Prostate gland (tissue), 2 donors: ENCODE data around the gene OR52E5.

Experiments
- POLR2A ChIP-seq: fragments of 450-650 bp; IDR thresholded peaks from one replicate; pipeline ENCODE4 v1.6.1; 2016; ENCODE audit warnings: antibody characterized with exemption, mild to moderate bottlenecking
- POLR2AphosphoS5 ChIP-seq: sonication (generic); formaldehyde crosslinking; IDR thresholded peaks from one replicate; pipeline ENCODE4 v1.6.1; 2017; ENCODE audit warnings: antibody characterized with exemption
- TF ChIP-seq, protein P1 (sequence below), 4 experiments: fragments of 200-600 bp in 2 of 4; fragments of 450-650 bp in 2 of 4; sonication (generic) in 2 of 4; IDR thresholded peaks; 1 replicate in 3 of 4; 2 replicates in 1 of 4; pipeline ENCODE4 v1.5.1; 2016 to 2019; ENCODE audit warnings: antibody characterized with exemption in 4 of 4, mild to moderate bottlenecking in 2 of 4, moderate library complexity in 2 of 4

DNA sequence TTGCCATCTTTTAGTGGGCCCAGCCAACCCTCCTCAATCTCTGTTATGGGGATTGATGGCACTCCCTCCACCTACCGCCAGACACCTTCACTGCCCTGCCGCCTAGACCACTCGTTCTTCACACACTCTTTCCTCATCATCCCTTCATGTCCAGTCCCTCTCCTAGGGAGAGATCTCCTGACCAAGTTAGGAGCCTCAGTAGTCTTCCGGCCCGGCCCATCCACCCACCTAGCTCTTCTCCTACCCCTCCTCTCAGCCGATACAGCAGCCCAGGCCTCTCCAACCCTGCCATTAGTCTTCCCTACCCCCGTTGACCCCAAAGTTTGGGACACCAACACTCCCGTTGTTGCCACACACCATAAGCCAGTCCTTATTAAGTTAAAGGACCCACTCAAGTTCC is 38.1 kb downstream of the OR52E5 start:
- TF ChIP-seq POLR2A: no peak
- TF ChIP-seq, protein P1, sequence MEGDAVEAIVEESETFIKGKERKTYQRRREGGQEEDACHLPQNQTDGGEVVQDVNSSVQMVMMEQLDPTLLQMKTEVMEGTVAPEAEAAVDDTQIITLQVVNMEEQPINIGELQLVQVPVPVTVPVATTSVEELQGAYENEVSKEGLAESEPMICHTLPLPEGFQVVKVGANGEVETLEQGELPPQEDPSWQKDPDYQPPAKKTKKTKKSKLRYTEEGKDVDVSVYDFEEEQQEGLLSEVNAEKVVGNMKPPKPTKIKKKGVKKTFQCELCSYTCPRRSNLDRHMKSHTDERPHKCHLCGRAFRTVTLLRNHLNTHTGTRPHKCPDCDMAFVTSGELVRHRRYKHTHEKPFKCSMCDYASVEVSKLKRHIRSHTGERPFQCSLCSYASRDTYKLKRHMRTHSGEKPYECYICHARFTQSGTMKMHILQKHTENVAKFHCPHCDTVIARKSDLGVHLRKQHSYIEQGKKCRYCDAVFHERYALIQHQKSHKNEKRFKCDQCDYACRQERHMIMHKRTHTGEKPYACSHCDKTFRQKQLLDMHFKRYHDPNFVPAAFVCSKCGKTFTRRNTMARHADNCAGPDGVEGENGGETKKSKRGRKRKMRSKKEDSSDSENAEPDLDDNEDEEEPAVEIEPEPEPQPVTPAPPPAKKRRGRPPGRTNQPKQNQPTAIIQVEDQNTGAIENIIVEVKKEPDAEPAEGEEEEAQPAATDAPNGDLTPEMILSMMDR (IDR thresholded peaks at IDR 0.05): no peak
- no peak for TF ChIP-seq POLR2AphosphoS5
